PC-3 (cell line): ENCODE data around the gene ZNF777.

Source experiments
- CTCF ChIP-seq: fragments of 300-600 bp; sonication (generic); conservative IDR thresholded peaks from 2 replicates; pipeline ENCODE4 v1.5.1; 2017; ENCODE audit warnings: antibody characterized with exemption, low read depth, mild to moderate bottlenecking, low read length
- EZH2 ChIP-seq: fragments of 300-600 bp; sonication (generic); IDR thresholded peaks from one replicate; pipeline ENCODE4 v1.6.1; 2017; ENCODE audit warnings: antibody characterized with exemption, mild to moderate bottlenecking, low read length; ENCODE audit not compliant: unreplicated experiment
- EZH2phosphoT487 ChIP-seq: fragments of 300-600 bp; sonication (generic); IDR thresholded peaks from 2 replicates; pipeline ENCODE4 v1.6.1; 2018; ENCODE audit warnings: mild to moderate bottlenecking, antibody characterized with exemption, low read length, borderline replicate concordance

GRCh38 chr7:149432121-149432691 lies 28.7 kb downstream of the ZNF777 start:
- no peak for TF ChIP-seq CTCF
- no peak for TF ChIP-seq EZH2
- no peak for TF ChIP-seq EZH2phosphoT487
